SK-N-SH treated with all-trans-retinoic acid at 6 μM for 48 hours (cell line): ENCODE results near the gene SH3BGRL2.

Experiments
- ATAC-seq: fragments of 200-7000 bp; cut with Tn5 transposase; 3 replicates; pipeline ENCODE4 v1.9.1; 2020; ENCODE audit warnings: mild to moderate bottlenecking, moderate library complexity
- ARNTL ChIP-seq: fragments of 450-650 bp; formaldehyde crosslinking; IDR thresholded peaks from 2 replicates; pipeline ENCODE4 v1.5.0; 2020; ENCODE audit warnings: low read depth, mild to moderate bottlenecking, moderate library complexity, borderline replicate concordance
- CSDC2 ChIP-seq: fragments of 250-450 bp; sonication (Bioruptor Pico); IDR thresholded peaks from 2 replicates; pipeline ENCODE4 v1.5.0; 2020; ENCODE audit warnings: mild to moderate bottlenecking, moderate library complexity
- CSRNP3 ChIP-seq: fragments of 250-450 bp; sonication (Bioruptor Pico); IDR thresholded peaks from 2 replicates; pipeline ENCODE4 v1.5.1; 2021; ENCODE audit warnings: mild to moderate bottlenecking, moderate library complexity
- ESRRG ChIP-seq: fragments of 250-450 bp; sonication (Bioruptor Pico); IDR thresholded peaks from 2 replicates; pipeline ENCODE4 v1.6.1; 2021; ENCODE audit warnings: mild to moderate bottlenecking
- GLIS3 ChIP-seq: fragments of 250-450 bp; sonication (Bioruptor Pico); IDR thresholded peaks from 2 replicates; pipeline ENCODE4 v1.5.0; 2020; ENCODE audit warnings: mild to moderate bottlenecking, moderate library complexity
- ISL1 ChIP-seq: fragments of 250-450 bp; sonication (Bioruptor Pico); IDR thresholded peaks from 2 replicates; pipeline ENCODE4 v2.1.2; 2022; ENCODE audit warnings: mild to moderate bottlenecking, moderate library complexity
- OSR1 ChIP-seq: fragments of 250-450 bp; sonication (Bioruptor Pico); IDR thresholded peaks from 2 replicates; pipeline ENCODE4 v1.8.0; 2022; ENCODE audit warnings: moderate library complexity, mild to moderate bottlenecking, inconsistent platforms
- PATZ1 ChIP-seq: fragments of 250-450 bp; sonication (Bioruptor Pico); IDR thresholded peaks from 2 replicates; pipeline ENCODE4 v1.8.0; 2020; ENCODE audit warnings: mild to moderate bottlenecking, moderate library complexity, borderline replicate concordance
- PPARA ChIP-seq: fragments of 250-450 bp; sonication (Bioruptor Pico); IDR thresholded peaks from 2 replicates; pipeline ENCODE4 v1.5.0; 2020; ENCODE audit warnings: mild to moderate bottlenecking, borderline replicate concordance
- RARB ChIP-seq: fragments of 250-450 bp; sonication (Bioruptor Pico); IDR thresholded peaks from 2 replicates; pipeline ENCODE4 v1.8.0; 2021; ENCODE audit warnings: mild to moderate bottlenecking, moderate library complexity
- SNAI2 ChIP-seq: fragments of 250-450 bp; sonication (Bioruptor Pico); IDR thresholded peaks from 2 replicates; pipeline ENCODE4 v1.5.0; 2020; ENCODE audit warnings: mild to moderate bottlenecking, moderate library complexity
- TCF4 ChIP-seq: fragments of 250-450 bp; sonication (Bioruptor Pico); IDR thresholded peaks from 2 replicates; pipeline ENCODE4 v1.8.0; 2021; ENCODE audit warnings: mild to moderate bottlenecking, moderate library complexity, borderline replicate concordance
- TOX ChIP-seq: fragments of 250-450 bp; sonication (Bioruptor Pico); IDR thresholded peaks from 2 replicates; pipeline ENCODE4 v1.8.0; 2021; ENCODE audit warnings: mild to moderate bottlenecking, moderate library complexity, borderline replicate concordance
- ZC3H10 ChIP-seq: fragments of 250-450 bp; sonication (Bioruptor Pico); IDR thresholded peaks from 2 replicates; pipeline ENCODE4 v1.5.1; 2021; ENCODE audit warnings: mild to moderate bottlenecking, moderate library complexity
- ZFP3 ChIP-seq: fragments of 250-450 bp; sonication (Bioruptor Pico); IDR thresholded peaks from 2 replicates; pipeline ENCODE4 v1.5.0; 2020; ENCODE audit warnings: mild to moderate bottlenecking, moderate library complexity
- ZFP30 ChIP-seq: fragments of 450-650 bp; formaldehyde crosslinking; IDR thresholded peaks from 2 replicates; pipeline ENCODE4 v1.5.0; 2022; ENCODE audit warnings: mild to moderate bottlenecking, moderate library complexity
- ZNF70 ChIP-seq: fragments of 450-650 bp; formaldehyde crosslinking; IDR thresholded peaks from 2 replicates; pipeline ENCODE4 v1.5.0; 2020; ENCODE audit warnings: mild to moderate bottlenecking, moderate library complexity
- ZNF8 ChIP-seq: fragments of 450-650 bp; formaldehyde crosslinking; IDR thresholded peaks from 2 replicates; pipeline ENCODE4 v1.5.0; 2020; ENCODE audit warnings: mild to moderate bottlenecking, moderate library complexity
- TF ChIP-seq, protein P1 (sequence below): fragments of 250-450 bp; sonication (Bioruptor Pico); IDR thresholded peaks from 2 replicates; pipeline ENCODE4 v1.5.0; 2020; ENCODE audit warnings: mild to moderate bottlenecking, moderate library complexity
- TF ChIP-seq, protein P2 (sequence below): fragments of 250-450 bp; sonication (Bioruptor Pico); IDR thresholded peaks from 2 replicates; pipeline ENCODE4 v1.8.0; 2021; ENCODE audit warnings: low read depth, mild to moderate bottlenecking, moderate library complexity, borderline replicate concordance
- TF ChIP-seq, protein P3 (sequence below): fragments of 250-450 bp; sonication (Bioruptor Pico); IDR thresholded peaks from 2 replicates; pipeline ENCODE4 v1.5.1; 2020; ENCODE audit warnings: low read depth, mild to moderate bottlenecking, moderate library complexity

Gene SH3BGRL2

GRCh38 chr6:79600313-79600712 is 30.8 kb upstream of the SH3BGRL2 start:
- ATAC-seq: no peak
- no peak for TF ChIP-seq PPARA (CRISPR knock-in tag)
- TF ChIP-seq, protein P1, sequence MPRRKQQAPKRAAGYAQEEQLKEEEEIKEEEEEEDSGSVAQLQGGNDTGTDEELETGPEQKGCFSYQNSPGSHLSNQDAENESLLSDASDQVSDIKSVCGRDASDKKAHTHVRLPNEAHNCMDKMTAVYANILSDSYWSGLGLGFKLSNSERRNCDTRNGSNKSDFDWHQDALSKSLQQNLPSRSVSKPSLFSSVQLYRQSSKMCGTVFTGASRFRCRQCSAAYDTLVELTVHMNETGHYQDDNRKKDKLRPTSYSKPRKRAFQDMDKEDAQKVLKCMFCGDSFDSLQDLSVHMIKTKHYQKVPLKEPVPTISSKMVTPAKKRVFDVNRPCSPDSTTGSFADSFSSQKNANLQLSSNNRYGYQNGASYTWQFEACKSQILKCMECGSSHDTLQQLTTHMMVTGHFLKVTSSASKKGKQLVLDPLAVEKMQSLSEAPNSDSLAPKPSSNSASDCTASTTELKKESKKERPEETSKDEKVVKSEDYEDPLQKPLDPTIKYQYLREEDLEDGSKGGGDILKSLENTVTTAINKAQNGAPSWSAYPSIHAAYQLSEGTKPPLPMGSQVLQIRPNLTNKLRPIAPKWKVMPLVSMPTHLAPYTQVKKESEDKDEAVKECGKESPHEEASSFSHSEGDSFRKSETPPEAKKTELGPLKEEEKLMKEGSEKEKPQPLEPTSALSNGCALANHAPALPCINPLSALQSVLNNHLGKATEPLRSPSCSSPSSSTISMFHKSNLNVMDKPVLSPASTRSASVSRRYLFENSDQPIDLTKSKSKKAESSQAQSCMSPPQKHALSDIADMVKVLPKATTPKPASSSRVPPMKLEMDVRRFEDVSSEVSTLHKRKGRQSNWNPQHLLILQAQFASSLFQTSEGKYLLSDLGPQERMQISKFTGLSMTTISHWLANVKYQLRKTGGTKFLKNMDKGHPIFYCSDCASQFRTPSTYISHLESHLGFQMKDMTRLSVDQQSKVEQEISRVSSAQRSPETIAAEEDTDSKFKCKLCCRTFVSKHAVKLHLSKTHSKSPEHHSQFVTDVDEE (CRISPR knock-in tag): no peak
- no peak for TF ChIP-seq ZC3H10 (CRISPR knock-in tag)
- TF ChIP-seq CSDC2 (CRISPR knock-in tag): no peak
- TF ChIP-seq, protein P2, sequence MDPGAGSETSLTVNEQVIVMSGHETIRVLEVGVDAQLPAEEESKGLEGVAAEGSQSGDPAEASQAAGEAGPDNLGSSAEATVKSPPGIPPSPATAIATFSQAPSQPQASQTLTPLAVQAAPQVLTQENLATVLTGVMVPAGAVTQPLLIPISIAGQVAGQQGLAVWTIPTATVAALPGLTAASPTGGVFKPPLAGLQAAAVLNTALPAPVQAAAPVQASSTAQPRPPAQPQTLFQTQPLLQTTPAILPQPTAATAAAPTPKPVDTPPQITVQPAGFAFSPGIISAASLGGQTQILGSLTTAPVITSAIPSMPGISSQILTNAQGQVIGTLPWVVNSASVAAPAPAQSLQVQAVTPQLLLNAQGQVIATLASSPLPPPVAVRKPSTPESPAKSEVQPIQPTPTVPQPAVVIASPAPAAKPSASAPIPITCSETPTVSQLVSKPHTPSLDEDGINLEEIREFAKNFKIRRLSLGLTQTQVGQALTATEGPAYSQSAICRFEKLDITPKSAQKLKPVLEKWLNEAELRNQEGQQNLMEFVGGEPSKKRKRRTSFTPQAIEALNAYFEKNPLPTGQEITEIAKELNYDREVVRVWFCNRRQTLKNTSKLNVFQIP (CRISPR knock-in tag): no peak
- TF ChIP-seq ESRRG (CRISPR knock-in tag): no peak
- no peak for TF ChIP-seq GLIS3
- no peak for TF ChIP-seq ZFP30 (CRISPR knock-in tag)
- no peak for TF ChIP-seq ISL1
- TF ChIP-seq ZNF70 (CRISPR knock-in tag): no peak
- no peak for TF ChIP-seq ZFP3 (CRISPR knock-in tag)
- TF ChIP-seq SNAI2 (CRISPR knock-in tag): no peak
- TF ChIP-seq CSRNP3 (CRISPR knock-in tag): no peak
- TF ChIP-seq TCF4: no peak
- no peak for TF ChIP-seq ARNTL (CRISPR knock-in tag)

DNA sequence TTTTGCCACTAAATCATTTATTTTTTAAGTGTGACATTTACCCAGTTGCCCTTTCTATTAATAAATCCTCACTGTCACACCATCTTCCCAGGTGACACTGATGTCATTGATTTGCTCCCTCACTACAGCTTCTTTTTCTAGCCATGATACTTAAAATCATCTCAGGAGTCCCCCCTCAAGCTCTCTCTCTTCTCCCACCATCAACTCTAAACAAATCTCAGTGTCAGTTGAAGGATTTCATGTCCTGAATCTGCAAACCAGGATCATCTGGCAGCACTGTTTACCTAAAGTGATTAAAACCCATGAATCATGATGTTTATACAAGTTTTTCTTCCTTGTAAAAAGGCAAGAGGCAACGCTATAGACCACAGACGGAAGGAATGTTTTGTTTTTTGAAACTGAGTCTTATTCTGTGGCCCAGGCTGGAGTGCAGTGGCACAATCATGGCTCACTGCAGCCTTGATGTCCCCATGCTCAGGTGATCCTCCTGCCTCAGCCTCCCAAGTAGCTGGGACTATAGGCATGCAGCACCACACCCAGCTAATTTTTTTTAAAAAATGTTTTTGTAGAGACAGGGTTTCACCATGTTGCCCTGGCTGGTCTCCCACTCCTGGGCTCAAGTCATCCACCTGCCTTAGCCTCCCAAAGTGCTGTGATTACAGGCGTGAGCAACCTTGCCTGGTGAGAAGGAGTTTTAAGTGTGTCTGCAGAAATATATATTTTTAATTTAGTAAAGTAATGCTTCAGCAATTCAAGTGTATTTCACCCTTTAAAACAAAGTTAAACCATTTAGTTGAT is 30.1 kb upstream of the SH3BGRL2 start:
- TF ChIP-seq CSDC2 (CRISPR knock-in tag): no peak
- TF ChIP-seq RARB (CRISPR knock-in tag): no peak
- TF ChIP-seq, protein P3, sequence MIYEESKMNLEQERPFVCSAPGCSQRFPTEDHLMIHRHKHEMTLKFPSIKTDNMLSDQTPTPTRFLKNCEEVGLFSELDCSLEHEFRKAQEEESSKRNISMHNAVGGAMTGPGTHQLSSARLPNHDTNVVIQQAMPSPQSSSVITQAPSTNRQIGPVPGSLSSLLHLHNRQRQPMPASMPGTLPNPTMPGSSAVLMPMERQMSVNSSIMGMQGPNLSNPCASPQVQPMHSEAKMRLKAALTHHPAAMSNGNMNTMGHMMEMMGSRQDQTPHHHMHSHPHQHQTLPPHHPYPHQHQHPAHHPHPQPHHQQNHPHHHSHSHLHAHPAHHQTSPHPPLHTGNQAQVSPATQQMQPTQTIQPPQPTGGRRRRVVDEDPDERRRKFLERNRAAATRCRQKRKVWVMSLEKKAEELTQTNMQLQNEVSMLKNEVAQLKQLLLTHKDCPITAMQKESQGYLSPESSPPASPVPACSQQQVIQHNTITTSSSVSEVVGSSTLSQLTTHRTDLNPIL (CRISPR knock-in tag): no peak
- no peak for TF ChIP-seq CSRNP3 (CRISPR knock-in tag)
- no peak for TF ChIP-seq PPARA (CRISPR knock-in tag)
- no peak for TF ChIP-seq PATZ1 (CRISPR knock-in tag)
- TF ChIP-seq, protein P1 (CRISPR knock-in tag): no peak
- no peak for TF ChIP-seq ZFP3 (CRISPR knock-in tag)
- no peak for TF ChIP-seq GLIS3
- no peak for TF ChIP-seq ZNF8
- TF ChIP-seq, protein P2 (CRISPR knock-in tag): no peak
- no peak for TF ChIP-seq SNAI2 (CRISPR knock-in tag)
- TF ChIP-seq ESRRG (CRISPR knock-in tag): no peak
- no peak for TF ChIP-seq OSR1 (CRISPR knock-in tag)
- TF ChIP-seq TOX (CRISPR knock-in tag): no peak
- no peak for TF ChIP-seq ARNTL (CRISPR knock-in tag)
- TF ChIP-seq TCF4: no peak

More for the DNA sequence above, 30.1 kb upstream of the SH3BGRL2 start:
- peak; percentile 24; the same call in 1 of the 3 replicates for ATAC-seq
